ENCODE data around the gene CADM1. TPM values are rescaled to one million over a fixed set of nuclear protein-coding genes. Genes with fewer than 3 reads are reported as not detected.

Gene CADM1
- polyA plus RNA-seq, 6 donors from 2014 or later = not detected

DNA sequence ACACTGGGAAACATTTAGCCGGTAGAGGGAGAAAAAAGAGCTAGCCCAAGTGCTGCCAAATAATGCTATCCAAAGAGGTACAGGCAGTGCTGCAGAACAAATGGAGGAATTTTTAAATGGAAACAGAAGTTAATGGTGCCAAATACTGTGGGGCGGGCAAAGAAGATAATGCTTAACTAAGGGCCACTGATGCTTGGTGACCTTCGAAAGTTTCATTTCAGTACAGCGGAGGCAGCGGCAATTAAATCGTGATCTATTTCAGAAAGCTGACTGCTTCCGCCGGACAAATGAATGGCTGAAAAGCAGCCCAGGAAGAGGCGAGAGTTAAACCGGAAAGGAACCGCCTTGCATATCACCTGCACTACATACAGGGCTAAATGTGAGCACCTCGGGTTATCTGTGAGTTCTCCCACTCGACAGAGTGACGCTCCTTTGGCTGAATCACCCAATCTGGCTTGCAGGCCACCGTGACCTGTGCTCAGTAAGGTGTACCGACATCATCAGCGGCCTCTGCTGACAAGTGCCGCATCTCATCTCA, 42.1 kb downstream of the CADM1 start:
- no peaks in the 10 kb centered on the region for H3K9me3 Mint-ChIP-seq
- H3K27me3 Mint-ChIP-seq = peaks cover 0 to 10% (median 4%) of the 10 kb centered on the region in 3 donors
- no peaks in the 10 kb centered on the region for H3K36me3 Mint-ChIP-seq
- ATAC-seq (ENCODE audit: low read depth in 2 of 2) (no peak), DNase-seq (no peak)
- peak overlapping the region in 1 of 8 donors; percentile 27 for H3K4me3 Mint-ChIP-seq
- H3K4me1 Mint-ChIP-seq = no peaks in the 10 kb centered on the region
- H3K27ac Mint-ChIP-seq = peak overlapping the region in 1 of 6 donors; percentile 2

DNA sequence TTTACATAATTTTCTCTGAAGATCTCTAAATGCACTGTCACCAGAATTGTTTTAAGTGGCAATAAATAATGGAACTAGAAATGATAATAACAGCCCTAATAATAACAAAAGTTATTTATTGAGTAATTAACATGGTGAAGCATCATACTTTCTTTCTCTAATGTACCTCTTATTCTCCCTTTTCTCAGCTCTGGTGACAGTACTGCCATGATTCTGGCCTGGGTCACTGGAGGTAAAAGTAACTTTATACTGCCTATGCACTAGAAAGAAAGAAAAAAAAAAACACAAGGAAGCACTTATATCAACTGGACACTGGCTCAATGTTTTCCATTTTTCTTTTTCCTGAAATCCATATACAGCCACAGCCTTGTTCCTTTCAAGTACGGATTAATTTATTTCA, 43.7 kb downstream of the CADM1 start:
- Mint-ChIP-seq H3K27me3 (peaks cover 0 to 10% (median 4%) of the 10 kb centered on the region in 3 donors), H3K9me3 (no peaks in the 10 kb centered on the region), H3K36me3 (no peaks in the 10 kb centered on the region), H3K4me1 (no peaks in the 10 kb centered on the region), H3K4me3 (no peak overlapping the region), H3K27ac (no peak overlapping the region)
- DNase-seq (no peak), ATAC-seq (ENCODE audit: low read depth in 2 of 2) (no peak)

- ATAC-seq (ENCODE audit: low read depth in 2 of 2) = no peak
- no peak for DNase-seq
- no peaks in the 10 kb centered on the region for H3K4me1 Mint-ChIP-seq
- no peak overlapping the region for H3K27ac Mint-ChIP-seq
- no peaks in the 10 kb centered on the region for H3K36me3 Mint-ChIP-seq
- peaks cover 0 to 10% (median 4%) of the 10 kb centered on the region in 3 donors for H3K27me3 Mint-ChIP-seq
- no peaks in the 10 kb centered on the region for H3K9me3 Mint-ChIP-seq
- H3K4me3 Mint-ChIP-seq = no peak overlapping the region
Measured at GRCh38 chr11:115459563-115459962, 44.7 kb downstream of the CADM1 start.

DNA sequence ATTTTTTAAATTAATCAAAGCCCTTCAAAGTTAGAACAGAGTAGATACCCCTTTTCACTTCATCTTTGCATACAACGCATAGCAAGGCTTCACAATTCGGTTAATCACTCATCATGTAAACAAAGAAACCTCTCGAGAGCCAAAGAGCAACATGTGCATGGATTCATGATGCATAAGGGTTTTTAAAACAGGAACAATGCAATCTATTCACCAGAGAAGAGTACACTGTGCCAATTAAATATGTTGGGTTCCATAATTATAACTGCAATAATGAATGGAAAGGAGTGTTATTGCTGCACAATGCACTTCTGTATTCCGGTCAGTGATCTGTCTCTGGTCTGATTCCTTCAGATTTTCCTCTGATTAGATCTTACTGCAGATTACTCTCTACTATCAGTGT, 45.3 kb downstream of the CADM1 start:
- no peaks in the 10 kb centered on the region for H3K36me3 Mint-ChIP-seq
- H3K9me3 Mint-ChIP-seq = no peaks in the 10 kb centered on the region
- no peak overlapping the region for H3K27ac Mint-ChIP-seq
- H3K4me1 Mint-ChIP-seq = no peaks in the 10 kb centered on the region
- DNase-seq (no peak), ATAC-seq (ENCODE audit: low read depth in 2 of 2) (no peak)
- H3K27me3 Mint-ChIP-seq = peaks cover 0 to 10% (median 4%) of the 10 kb centered on the region in 3 donors
- no peak overlapping the region for H3K4me3 Mint-ChIP-seq

GRCh38 chr11:115456019-115456418, 48.2 kb downstream of the CADM1 start:
- Mint-ChIP-seq H3K4me1 (no peaks in the 10 kb centered on the region), H3K27me3 (peaks cover under 1 to 6% (median 4%) of the 10 kb centered on the region in 3 donors), H3K4me3 (no peak overlapping the region), H3K36me3 (no peaks in the 10 kb centered on the region), H3K27ac (no peak overlapping the region), H3K9me3 (peaks cover 0 to 6% (median 0%) of the 10 kb centered on the region in 7 donors)
- ATAC-seq (ENCODE audit: low read depth in 2 of 2) (no peak), DNase-seq (no peak)

GRCh38 chr11:115455613-115456012, 48.6 kb downstream of the CADM1 start:
- Mint-ChIP-seq H3K4me3 (no peak overlapping the region), H3K9me3 (peaks cover 0 to 6% (median 0%) of the 10 kb centered on the region in 7 donors), H3K4me1 (no peaks in the 10 kb centered on the region), H3K27me3 (peaks cover 0 to 6% (median 4%) of the 10 kb centered on the region in 3 donors), H3K36me3 (no peaks in the 10 kb centered on the region), H3K27ac (no peak overlapping the region)
- DNase-seq (no peak), ATAC-seq (ENCODE audit: low read depth in 2 of 2) (no peak)

GRCh38 chr11:115454525-115454924, 49.7 kb downstream of the CADM1 start:
- no peaks in the 10 kb centered on the region for H3K36me3 Mint-ChIP-seq
- DNase-seq (no peak), ATAC-seq (ENCODE audit: low read depth in 2 of 2) (no peak)
- H3K9me3 Mint-ChIP-seq = peaks cover 0 to 7% (median 2%) of the 10 kb centered on the region in 7 donors
- H3K27ac Mint-ChIP-seq = no peak overlapping the region
- H3K4me3 Mint-ChIP-seq = no peak overlapping the region
- H3K27me3 Mint-ChIP-seq = peaks cover 0 to 6% (median 0%) of the 10 kb centered on the region in 3 donors
- H3K4me1 Mint-ChIP-seq = no peaks in the 10 kb centered on the region

- Mint-ChIP-seq H3K27me3 (peaks cover 0 to 6% (median 0%) of the 10 kb centered on the region in 3 donors), H3K27ac (no peak overlapping the region), H3K36me3 (no peaks in the 10 kb centered on the region), H3K4me3 (no peak overlapping the region), H3K9me3 (peaks cover 1 to 14% (median 4%) of the 10 kb centered on the region in 7 donors), H3K4me1 (no peaks in the 10 kb centered on the region)
- DNase-seq = no peak
- ATAC-seq (ENCODE audit: low read depth in 2 of 2) = no peak
Measured at GRCh38 chr11:115453693-115454490, 50.3 kb downstream of the CADM1 start.

- H3K27me3 Mint-ChIP-seq = peaks cover 0 to 6% (median 0%) of the 10 kb centered on the region in 3 donors
- H3K4me1 Mint-ChIP-seq = no peaks in the 10 kb centered on the region
- no peak overlapping the region for H3K4me3 Mint-ChIP-seq
- peaks cover 0 to 7% of the 10 kb centered on the region in 2 donors for H3K36me3 Mint-ChIP-seq
- peaks cover 5 to 26% (median 12%) of the 10 kb centered on the region in 7 donors for H3K9me3 Mint-ChIP-seq
- no peak overlapping the region for H3K27ac Mint-ChIP-seq
- ATAC-seq (ENCODE audit: low read depth in 2 of 2) = no peak
- DNase-seq = no peak
Measured at GRCh38 chr11:115452241-115452640, 52.0 kb downstream of the CADM1 start.

DNA sequence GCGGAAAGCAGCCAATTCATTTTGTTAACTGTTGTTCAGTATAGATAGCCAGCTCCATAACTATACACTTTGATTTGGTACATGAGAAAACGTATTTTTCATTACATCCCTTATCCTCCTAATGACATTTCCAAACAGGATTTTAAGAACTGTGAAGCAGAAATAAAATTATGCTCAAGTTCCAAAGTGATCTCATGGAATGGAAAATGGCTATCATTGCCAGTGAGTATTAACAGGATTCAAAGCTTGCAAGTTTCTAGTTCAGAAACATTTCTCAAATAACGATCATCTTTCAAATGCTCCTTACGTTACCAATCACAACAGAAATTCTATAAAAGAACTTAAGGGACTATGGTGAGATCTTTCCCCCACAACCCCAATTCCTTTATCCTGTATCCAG, 53.7 kb downstream of the CADM1 start:
- H3K27me3 Mint-ChIP-seq = peaks cover 0 to 6% (median 0%) of the 10 kb centered on the region in 3 donors
- no peak overlapping the region for H3K4me3 Mint-ChIP-seq
- DNase-seq (no peak), ATAC-seq (ENCODE audit: low read depth in 2 of 2) (no peak)
- peaks cover 0 to 7% of the 10 kb centered on the region in 2 donors for H3K36me3 Mint-ChIP-seq
- no peaks in the 10 kb centered on the region for H3K4me1 Mint-ChIP-seq
- H3K27ac Mint-ChIP-seq = no peak overlapping the region
- H3K9me3 Mint-ChIP-seq = peaks cover 8 to 40% (median 18%) of the 10 kb centered on the region in 7 donors

- ATAC-seq (ENCODE audit: low read depth in 2 of 2) = no peak
Measured at GRCh38 chr11:115447273-115447864, 56.8 kb downstream of the CADM1 start.

DNA sequence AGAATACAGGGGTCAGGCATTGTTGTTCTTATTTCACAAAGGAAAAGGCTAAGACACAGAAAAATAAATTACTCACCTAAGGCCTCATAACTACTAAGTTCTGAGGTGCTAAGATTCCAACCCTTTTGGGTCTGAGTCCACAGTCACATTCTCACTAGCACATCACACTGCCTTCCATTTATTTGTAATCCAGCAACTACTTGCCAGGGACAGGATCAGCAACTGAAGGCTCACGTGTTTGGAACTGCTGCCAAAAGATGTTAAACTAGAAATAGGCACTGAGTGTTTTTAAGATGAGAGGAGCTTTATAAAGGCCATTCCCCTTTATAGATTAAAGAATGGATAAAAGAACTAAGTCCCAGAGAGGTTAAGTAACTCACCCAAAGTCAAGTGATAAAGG, 58.0 kb downstream of the CADM1 start:
- no peak overlapping the region for H3K4me3 Mint-ChIP-seq
- peaks cover 8 to 43% (median 23%) of the 10 kb centered on the region in 7 donors for H3K9me3 Mint-ChIP-seq
- ATAC-seq (ENCODE audit: low read depth in 2 of 2) (no peak), DNase-seq (no peak)
- peaks cover 0 to 7% of the 10 kb centered on the region in 2 donors for H3K36me3 Mint-ChIP-seq
- no peaks in the 10 kb centered on the region for H3K4me1 Mint-ChIP-seq
- no peak overlapping the region for H3K27ac Mint-ChIP-seq
- no peaks in the 10 kb centered on the region for H3K27me3 Mint-ChIP-seq

More at GRCh38 chr11:115447273-115447864, 56.8 kb downstream of the CADM1 start:
- peaks cover 0 to 7% of the 10 kb centered on the region in 2 donors for H3K36me3 Mint-ChIP-seq
- DNase-seq = no peak
- peaks cover 8 to 47% (median 23%) of the 10 kb centered on the region in 7 donors for H3K9me3 Mint-ChIP-seq
- H3K27me3 Mint-ChIP-seq = peaks cover 0 to 6% (median 0%) of the 10 kb centered on the region in 3 donors
- H3K4me3 Mint-ChIP-seq = no peak overlapping the region
- H3K4me1 Mint-ChIP-seq = no peaks in the 10 kb centered on the region
- no peak overlapping the region for H3K27ac Mint-ChIP-seq

- H3K4me1 Mint-ChIP-seq = no peaks in the 10 kb centered on the region
- H3K9me3 Mint-ChIP-seq = peaks cover 4 to 40% (median 21%) of the 10 kb centered on the region in 7 donors
- H3K36me3 Mint-ChIP-seq = peaks cover 0 to 7% of the 10 kb centered on the region in 2 donors
- H3K27ac Mint-ChIP-seq = no peak overlapping the region
- DNase-seq = no peak
- no peak for ATAC-seq (ENCODE audit: low read depth in 2 of 2)
- no peak overlapping the region for H3K4me3 Mint-ChIP-seq
- H3K27me3 Mint-ChIP-seq = peaks cover 0 to 4% (median 0%) of the 10 kb centered on the region in 3 donors
Measured at GRCh38 chr11:115444542-115444941, 59.7 kb downstream of the CADM1 start.
